NCI-H460 (cell line): ENCODE measurements around the gene RAP1GAP2. TPM values are rescaled to one million over a fixed set of nuclear protein-coding genes. Genes with fewer than 3 reads are reported as not detected.

Experiments used
- DNase-seq: peaks from one replicate; pipeline ENCODE4 v3.0.0-alpha.2; 2016; ENCODE audit warnings: low read depth; ENCODE audit errors: extremely low read depth
- total RNA-seq: library from RNA; depleted of rRNA; stranded (reverse); fragments of >200 nt; shearing (Covaris generic); gene quantifications from 2 replicates; pipeline ENCODE4 v1.2.3, GENCODE V29; 2014

RAP1GAP2 gene
- total RNA-seq, 1 experiment from 2014 or later, result 13.6 TPM

DNA sequence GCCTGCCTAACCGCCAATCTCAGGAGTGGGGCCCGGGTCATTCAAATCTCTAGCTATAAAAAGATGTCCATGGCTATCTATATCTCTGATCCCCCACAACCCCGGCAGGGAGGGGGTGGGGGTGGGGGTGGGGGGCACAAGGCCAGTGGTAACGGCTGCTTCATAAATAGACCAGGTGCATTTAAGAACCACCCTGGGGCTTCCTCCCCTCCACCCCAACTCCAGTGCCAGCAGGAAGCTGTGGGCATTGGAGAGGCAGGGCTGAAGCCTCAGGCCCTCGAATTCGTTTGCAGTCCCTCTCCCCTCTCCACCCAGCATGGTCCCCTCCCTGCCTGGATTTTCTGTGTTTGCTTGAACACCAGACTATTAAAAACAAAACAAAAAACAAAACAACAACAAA is 56.0 kb downstream of the RAP1GAP2 start:
- DNase-seq, result no peak

DNA sequence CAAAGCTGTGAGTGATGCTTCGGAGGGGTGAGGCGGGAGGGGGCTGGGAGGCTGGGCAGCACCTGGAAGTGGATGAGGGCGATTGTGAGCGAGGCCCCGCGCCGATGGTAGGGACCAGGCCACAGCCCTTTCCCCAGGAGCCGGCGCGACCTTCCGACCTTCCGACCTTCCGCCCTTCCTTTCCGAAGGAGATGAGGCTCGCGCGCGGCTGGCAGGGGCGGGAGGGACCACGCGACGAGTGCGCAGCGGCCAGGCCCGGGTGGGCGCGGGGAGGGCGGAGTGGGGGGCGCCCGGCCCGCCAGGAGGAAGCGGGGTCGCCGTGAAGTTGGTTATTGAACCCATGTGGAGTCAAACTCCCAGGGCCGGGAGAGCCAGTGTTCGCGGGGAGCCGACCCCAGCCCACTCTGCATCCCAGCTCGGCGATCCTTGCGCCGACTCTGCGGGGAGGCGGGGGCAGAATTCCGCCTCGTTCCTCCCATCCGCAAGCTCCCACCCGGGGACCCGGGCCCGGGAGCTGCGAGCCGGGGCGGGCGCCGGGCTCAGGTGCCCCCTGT is 56.6 kb downstream of the RAP1GAP2 start:
- DNase-seq, result no peak

DNA sequence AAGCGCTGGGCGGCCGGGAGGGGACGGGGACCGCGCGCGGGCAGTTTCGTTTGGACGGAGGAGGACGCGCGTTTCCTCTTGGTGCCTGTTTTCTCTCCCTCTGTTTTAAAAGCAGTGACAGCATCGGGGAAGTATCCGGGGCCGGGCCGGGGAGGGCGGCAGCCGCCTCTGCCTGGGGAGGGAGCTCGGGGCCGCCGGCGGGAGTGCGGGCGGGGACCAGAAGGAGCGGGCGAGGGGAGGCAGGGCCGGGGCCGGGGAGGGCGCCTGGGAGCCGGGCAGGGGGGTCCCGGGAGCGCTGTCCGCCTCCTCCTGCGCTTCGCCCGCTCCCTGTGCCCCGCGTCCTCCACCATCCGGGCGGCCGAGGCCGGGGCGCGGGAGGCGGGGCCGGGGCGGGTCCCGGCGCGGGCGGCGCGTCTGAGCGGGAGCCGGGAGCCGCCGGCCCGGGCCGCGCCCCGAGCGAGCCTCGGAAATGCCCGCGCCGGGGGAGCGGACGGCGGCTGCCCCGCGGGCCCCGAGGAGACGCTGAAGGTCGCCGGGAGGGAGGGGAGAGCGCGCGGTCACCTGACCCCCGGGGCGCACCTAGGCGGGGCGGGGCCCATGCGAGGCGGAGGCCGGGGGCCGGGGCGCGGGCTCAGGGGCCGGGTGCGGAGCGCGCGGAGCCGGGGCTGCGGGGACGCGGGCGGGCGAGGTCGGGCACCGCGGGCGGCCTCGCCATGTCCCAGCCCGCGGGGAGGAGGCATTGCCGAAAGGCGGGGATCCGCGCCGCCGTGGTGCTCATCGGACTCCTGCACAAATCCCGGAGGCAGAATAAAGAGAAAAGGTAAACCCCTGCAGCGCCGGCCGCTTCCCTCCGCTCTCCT is 57.3 kb downstream of the RAP1GAP2 start:
- no peak for DNase-seq

DNA sequence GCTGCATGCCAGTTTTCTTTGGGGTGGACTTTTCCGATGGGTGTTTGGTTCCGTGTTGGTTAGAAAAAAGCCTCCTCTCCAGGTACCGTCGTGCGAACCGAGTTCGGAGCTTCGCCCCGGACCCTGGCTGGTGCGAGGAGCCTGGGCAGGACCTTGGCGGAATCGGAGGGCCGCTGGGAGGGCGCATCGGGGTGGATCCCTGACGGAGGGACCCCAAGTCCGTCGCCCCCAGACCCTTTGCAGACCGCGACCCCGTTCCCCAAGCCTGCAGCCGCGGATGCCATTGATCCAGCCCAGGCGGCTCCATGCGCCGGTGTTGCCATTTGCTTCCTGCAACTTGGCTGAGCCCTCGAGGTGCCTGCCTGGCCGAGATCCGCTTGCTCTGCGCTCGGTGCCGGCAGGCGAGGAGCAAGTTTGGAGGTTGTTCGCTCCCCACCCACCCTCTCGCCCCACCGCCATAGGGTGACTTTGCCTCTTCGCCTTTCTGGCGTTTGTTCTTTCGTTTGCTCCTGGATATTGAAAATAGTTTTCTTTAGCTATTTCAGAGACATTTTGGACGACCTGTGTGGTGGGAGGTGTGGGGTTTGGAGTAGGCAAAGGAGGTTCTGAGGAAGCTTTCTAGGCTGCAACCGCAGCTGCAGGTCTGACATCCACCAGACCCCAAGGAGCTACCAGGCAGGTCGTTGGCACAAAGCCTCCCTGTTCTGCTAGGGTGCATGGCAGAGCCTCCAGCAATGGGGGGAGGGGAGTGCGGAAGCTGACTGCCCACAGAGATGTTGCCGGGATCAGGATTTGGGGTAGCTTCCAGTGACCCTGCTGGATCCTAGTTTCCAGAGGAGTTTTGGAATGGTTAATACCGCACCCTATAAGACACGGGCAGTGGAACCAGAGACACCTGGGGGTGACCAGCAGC is 58.2 kb downstream of the RAP1GAP2 start:
- DNase-seq, result no peak

DNA sequence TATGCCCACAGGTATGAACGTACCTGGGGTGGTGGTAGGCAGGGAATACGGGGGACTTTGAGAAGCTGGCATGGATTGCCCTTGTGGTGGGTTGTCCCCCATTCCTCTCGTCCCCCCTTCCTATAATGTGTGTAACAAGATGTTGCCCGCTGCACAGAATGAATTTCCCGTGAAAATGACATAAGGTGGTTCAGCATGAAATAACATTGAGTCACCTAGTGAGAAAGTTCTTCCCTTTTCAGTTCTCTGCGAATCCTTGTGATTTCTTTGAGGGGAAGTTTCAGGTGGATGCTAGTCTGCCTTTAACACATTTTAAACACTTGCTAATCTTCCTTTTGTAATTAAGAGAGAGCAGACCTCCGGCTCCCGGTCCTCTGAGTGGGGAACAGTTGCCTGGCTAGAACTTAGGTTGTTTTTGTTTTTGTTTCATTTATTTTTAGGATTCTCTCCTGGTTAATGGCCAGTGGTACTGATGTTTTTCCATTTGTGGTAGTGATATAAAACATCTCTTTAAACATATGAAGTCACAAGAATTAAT is 58.9 kb downstream of the RAP1GAP2 start:
- no peak for DNase-seq

DNA sequence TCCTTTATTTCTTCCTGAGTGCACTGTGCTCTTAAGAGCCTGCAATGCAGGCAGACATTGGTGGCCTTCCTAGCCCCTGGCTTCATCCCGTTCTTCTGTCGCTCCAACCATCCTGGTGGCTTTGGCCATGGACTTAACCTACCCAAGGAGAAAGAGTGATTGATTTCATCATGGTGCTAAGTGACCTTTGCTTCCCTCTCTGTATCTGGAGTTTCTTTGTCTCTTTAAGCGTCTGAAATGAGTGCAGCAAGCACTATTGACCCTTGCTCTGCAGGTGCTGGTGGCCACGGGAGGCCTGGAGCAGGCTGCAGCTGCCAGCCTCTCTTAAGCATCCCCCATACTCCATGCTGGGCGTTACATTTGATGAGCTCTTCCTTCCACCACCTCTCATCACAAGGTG is 60.5 kb downstream of the RAP1GAP2 start:
- no peak for DNase-seq

DNA sequence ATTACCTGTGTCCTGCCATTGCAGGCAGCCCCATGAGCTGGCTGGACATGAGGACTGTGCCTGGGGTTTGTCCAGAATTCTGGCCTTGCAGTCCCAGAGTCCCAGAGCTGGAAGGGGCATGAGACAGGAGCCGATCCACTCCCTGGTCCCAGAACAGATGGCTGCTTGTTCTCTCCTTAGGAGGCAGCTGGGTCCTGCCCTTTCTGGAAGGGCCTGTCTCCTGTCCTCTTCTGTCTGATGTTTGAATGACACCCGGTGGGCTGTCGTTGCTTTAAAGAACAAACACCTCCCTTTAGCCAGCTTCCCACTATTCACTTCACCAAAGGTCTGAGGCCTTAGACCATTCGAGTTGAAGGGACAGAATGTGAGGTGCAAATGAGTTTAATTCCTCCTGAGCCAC is 63.8 kb downstream of the RAP1GAP2 start:
- DNase-seq, result no peak

DNA sequence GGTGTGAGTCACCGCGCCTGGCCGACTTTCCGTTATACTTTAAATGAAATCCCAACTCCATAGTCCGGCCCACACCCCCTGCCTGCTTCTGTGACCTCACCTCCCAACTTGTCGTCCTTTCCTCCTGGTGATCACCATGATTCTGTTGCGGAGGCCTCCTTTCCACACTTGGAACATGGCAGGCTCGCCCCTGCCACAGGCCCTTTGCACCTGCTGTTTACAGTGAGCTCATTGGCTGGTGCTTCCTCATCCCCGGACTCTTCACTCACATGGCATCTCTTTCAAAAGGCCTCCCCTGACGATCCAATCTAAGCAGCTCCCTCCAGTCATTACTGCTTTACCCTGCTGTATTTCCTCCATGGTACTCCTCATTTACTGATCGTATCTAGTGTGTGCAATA is 64.6 kb downstream of the RAP1GAP2 start:
- DNase-seq, result no peak

DNA sequence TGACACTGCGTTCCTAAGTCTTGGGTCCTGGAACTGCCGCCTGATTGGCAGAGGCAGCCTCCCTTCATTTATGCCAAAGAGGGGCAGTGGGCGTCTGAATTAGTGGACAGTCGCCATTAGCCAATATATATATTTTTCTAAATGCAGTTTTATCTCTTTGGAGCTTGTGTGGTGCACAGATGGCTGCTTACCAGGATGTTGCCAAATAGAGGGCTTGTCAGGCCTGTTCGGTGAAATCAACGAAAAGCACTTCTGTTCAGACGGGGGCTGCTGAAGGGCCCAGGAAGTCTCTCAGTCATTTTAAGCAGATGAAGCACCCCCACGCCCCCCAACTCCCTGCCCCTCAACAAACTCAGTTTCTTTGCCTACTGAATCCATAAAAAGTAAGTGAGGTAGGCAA is 66.0 kb downstream of the RAP1GAP2 start:
- no peak for DNase-seq

DNA sequence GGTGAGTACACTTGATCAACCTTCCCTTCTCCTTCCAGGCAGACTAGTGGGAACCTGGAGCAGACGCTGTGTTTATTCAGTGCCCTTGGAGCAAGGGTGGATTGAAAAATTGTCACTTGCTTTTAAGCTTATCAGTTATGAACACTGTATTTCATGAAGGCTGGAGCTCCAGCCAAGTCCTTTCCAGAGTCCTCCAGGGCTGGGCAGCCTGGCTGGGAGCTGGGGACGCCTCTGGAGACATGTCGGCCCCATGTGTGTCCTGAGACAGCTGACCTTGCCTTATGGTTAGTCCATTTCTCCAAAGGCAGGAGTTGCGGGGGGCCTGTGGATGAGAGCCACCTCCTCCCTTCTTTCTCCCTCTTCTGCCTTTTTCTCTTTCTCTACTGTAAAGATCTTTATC is 67.0 kb downstream of the RAP1GAP2 start:
- no peak for DNase-seq

DNA sequence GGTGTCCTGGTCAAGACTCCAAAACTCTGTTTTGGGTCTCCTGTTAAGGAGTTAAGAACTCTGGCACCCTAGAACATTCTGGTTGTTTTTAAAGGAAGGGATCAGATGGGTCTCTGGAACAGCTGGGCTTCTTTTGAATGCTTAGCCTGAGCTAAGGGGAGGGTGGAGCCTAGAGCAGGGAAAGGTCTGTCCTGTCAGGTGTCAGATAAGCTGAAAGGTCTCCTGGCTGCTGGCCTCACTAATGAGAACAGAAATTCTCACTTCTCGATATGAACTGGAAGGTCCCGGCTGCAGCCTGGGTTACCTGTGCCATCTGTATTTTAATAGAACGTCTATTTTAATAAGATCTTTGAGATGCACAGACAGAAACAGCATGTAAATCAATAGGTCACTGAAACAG is 69.0 kb downstream of the RAP1GAP2 start:
- no peak for DNase-seq

DNA sequence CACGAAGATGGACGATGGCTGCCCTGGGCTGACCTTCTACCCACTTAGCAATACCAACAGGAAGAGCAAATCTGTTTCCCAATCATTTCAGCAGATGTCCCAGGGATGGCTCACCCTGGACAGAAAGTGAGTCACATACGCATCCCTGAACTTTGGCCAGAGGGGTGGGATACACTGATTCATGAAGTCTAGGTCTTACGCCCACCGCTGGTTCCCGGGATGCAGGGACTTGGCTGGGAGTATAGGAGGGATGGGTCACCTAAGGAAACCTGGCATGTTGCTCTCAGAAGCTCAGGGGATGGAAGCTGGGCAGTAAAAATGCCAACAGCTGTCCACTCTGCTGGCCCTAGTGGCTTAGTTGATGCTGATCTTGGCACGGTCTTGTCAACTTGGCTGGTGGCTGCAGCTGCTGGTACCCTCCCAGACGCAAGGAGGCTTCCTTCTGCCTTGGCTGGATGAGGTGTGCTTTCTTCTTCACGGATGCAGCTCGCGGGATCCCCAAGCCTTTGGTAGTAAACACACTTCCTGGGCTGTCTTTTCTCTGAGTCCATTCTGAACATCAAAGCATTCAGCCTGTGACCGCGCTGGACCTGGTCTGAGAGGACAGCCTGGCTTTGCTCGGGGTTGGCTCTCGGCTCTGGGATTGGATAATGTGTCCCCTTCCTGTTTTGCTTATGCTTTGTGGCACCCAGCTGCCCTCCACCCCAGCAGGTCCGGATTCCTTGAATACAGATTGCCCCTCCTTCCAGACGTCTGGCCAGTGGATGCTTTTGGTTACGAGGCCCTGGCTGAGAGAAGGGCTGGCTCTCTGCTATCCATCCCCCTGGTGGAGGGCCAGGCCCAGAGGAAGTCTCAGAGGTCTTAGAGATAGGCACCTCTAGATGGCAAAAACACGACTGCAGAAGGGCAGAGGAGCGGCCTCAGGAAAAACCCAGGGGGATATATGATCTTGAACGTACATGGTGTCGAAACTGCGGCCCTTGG is 71.5 kb downstream of the RAP1GAP2 start:
- no peak for DNase-seq

DNA sequence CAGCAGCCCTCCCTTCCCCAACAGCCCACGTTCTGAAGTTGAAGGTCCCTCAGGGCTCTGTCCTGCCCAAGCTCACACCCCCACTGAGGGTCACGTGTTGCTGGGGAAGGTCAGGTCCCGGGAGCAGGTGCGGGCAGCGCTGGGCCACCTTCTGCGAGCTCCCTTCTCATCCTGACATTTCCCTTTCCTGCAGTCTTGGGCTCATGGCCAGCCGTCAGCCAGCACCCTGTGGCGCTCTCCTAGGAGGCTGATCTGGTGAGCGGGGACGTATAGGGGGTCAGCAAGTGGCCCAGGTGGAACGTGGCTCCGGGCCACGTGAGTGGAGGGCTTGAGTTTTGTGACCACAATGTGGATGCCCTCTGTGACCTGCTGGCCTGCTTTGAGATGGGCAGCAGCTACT is 73.4 kb downstream of the RAP1GAP2 start:
- DNase-seq, result no peak

DNA sequence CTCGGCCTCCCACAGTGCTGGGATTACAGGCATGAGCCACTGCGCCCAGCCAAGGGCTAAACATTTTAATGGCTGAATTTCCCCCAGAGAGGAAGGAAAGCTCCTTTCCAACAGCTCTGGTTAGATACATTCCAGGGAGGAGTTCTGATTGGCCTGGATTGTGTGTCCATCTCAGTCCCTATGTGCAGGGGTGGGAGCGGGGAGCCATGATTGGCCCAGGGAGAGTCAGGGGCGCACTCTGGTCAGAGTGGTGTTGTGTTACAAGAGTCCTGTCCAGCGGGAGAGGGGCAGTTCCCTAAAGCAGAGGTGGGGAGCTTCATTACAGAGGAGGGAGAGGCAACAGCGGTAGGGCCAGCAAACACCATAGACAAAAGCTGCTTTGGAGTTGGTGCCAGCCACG is 75.0 kb downstream of the RAP1GAP2 start:
- DNase-seq, result no peak

DNA sequence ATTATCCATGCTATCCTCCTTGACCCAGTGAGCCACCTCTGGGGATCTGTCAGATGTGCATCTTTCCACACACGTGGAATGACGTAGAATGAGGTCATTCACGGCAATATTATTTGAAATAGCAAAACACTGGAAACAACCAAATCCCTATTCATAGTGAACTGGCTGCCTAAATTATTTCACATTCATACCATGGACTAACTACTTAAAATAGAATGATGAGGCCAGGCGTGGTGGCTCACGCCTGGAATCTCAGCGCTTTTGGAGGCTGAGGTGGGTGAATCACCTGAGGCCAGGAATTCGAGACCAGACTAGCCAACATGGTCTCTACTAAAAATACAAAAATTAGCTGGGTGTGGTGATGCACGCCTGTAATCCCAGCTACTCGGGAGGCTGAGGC is 75.5 kb downstream of the RAP1GAP2 start:
- DNase-seq, result no peak

DNA sequence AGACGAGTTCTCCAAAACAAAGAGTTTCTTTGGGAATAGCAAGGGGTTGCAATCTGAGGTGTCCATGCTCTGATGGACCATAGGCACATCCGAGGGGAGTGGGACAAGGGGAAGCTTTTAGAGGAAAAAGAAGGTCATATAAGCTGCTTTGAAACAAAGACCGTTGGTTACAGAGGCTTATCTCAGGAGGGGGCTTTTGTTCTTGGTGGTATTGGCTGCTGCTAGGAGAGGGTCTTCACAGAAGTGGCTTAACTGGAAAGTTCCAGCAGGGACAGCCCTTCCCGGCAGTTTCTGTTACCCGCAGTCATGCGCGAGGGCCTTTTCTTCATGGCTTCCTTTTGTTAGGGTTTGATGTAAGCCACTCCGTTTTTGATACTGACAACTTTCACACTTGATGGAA is 76.0 kb downstream of the RAP1GAP2 start:
- no peak for DNase-seq

DNA sequence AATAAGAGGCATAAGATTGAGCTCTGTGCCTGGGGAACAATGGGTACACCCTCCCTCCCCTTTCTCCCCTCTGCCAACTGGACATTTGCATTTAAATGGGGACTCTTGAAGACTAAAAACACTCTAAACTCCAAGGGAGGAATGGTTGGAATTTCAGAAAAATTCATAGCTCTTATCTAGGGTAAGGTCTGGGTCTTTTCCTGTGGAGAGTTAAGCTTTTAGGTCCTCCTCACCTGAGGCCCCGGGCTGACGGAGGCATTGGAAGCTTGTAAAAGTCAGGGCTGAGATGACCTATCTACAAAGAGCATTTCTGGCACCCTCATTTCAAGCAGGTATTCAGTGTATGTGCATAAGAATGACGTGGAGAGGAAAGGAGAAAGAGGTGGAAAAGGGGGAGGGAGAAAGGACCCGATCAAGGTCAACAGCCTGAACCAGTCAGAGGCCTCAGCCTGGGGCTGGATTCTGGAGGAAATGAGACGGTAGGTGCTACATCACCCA is 78.0 kb downstream of the RAP1GAP2 start:
- no peak for DNase-seq

DNA sequence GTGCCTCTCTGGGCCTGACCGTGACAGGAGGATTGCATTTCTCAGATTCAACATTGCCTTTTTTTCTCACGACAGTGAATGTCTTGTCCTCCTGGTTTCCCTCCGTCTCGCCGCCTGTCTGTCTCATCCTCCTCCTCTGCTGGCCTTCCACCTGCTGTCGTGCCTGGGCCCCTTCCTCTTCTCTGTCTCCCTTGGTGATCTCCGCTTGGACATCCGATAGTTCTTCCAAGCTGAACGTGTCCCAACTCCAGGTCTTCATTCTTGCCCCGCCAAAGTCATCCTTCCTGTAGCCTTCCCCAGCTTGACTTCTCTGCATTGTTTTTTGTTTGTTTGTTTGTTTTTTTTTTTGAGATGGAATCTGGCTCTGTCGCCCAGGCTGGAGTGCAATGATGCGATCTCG is 79.4 kb downstream of the RAP1GAP2 start:
- DNase-seq, result no peak

DNA sequence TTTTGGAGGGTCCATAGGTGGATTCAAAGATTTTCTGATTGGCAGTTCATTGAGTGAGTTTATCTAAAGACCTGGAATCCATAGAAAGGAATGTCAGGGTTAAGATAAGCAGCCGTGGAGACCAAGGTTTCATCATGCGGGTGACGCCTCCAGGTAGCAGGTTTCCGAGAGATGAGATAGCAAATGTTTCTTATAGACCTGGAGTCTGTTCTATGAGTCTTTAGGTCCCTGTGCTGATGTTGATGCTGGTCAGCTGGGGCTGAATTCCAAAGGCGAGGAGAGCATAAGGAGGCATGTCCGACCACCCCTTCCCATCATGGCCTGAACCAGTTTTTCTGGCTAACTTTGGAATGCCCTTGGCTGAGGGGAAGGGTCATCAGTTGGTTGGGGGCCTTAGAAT is 80.2 kb downstream of the RAP1GAP2 start:
- no peak for DNase-seq

DNA sequence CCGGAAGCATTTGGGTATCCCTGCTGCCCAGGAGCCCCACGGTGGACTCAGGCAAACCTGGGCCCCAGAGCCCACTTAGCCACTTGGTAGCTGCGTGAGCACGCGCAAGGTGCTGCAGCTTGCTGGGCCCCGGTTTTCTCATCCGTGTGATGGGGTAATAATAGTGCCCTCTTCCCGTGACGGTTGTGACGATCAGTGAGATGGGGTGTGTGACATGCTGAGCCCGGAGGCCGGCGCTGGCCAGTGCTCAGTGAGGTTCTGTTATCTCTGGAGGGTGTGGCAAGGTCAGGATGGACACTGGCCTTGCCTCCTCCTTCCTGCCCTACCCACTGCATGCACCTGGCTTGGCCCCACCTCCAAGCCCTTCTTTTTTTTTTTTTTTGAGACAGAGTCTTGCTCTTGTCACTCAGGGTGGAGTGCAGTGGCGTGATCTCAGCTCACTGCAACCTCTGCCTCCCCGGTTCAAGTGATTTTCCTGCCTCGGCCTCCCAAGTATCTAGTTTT is 82.6 kb downstream of the RAP1GAP2 start:
- no peak for DNase-seq
